LNCaP clone FGC (cell line): ENCODE measurements around the gene CYBB.

Source experiments
- DNase-seq: peaks from one replicate; pipeline ENCODE4 v3.0.0-alpha.2; 2011; ENCODE audit warnings: low read depth
- H3K4me3 ChIP-seq: 2 replicates; pipeline ENCODE4 v1.5.1; 2011; ENCODE audit warnings: mild to moderate bottlenecking, low read depth, low read length, control low read depth
- TF ChIP-seq, protein P1 (sequence below): IDR thresholded peaks from 2 replicates; pipeline ENCODE4 v1.5.1; 2012; ENCODE audit warnings: mild to moderate bottlenecking; ENCODE audit not compliant: control insufficient read depth, insufficient read depth; ENCODE audit errors: extremely low read depth

CYBB gene

DNA sequence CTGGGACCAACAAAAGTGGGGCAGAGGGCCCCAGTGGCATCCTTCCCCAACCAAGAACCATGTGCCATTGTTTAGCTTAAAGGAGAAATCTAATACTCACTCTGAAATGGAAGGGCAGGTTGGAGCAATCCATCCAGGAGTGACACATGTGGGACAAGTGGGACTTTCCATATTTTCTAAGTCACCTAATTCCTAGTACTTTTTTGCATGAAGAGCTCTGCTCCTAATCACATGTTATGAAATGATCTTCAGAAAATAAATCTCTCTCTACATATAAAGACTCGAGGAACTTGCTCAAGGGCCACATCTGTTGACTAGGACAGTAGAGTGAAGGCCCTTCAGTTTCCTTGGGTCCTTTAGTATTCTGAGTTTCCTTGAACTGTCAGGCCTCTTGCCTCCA lies 2.5 kb downstream of the CYBB start:
- DNase-seq, result no peak
- no peak overlapping the region for H3K4me3 ChIP-seq
- TF ChIP-seq, protein P1, sequence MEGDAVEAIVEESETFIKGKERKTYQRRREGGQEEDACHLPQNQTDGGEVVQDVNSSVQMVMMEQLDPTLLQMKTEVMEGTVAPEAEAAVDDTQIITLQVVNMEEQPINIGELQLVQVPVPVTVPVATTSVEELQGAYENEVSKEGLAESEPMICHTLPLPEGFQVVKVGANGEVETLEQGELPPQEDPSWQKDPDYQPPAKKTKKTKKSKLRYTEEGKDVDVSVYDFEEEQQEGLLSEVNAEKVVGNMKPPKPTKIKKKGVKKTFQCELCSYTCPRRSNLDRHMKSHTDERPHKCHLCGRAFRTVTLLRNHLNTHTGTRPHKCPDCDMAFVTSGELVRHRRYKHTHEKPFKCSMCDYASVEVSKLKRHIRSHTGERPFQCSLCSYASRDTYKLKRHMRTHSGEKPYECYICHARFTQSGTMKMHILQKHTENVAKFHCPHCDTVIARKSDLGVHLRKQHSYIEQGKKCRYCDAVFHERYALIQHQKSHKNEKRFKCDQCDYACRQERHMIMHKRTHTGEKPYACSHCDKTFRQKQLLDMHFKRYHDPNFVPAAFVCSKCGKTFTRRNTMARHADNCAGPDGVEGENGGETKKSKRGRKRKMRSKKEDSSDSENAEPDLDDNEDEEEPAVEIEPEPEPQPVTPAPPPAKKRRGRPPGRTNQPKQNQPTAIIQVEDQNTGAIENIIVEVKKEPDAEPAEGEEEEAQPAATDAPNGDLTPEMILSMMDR, result no peak

DNA sequence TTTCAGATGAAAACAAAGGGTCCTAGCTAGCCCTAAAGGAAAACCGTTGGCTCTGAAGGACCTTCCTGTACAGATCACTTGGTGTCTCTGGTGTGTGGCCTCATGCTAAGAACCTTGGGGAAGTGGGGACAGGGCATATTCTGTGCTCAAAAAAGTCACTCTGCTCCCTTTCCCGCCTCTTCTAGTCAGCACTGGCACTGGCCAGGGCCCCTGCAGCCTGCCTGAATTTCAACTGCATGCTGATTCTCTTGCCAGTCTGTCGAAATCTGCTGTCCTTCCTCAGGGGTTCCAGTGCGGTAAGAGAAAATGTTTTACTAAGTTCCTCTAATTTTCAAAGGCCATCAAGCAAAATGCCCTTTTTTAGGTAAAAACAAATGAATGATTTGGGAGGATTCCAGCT lies 3.4 kb downstream of the CYBB start:
- H3K4me3 ChIP-seq, result no peak overlapping the region
- no peak for DNase-seq
- TF ChIP-seq, protein P1, result no peak

DNA sequence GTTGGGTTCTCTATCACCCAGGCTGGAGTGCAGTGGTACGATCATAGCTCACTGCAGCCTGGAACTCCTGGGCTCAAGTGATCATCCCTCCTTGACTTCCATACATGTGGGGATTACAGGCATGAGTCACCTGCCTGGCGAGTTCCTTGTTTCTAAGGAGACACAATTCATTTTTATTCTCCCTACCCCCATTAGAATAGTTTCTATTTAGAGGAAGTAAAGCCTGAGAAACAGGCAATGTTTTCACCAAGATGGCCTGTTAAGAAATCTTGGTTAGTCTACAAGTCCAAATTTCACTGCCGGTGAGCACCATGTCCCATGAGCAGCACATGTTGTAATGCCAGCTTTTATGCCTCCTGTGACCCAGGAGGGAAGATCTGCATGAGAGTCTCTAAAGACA lies 5.7 kb downstream of the CYBB start:
- TF ChIP-seq, protein P1, result no peak
- H3K4me3 ChIP-seq, result no peak overlapping the region
- DNase-seq, result no peak

DNA sequence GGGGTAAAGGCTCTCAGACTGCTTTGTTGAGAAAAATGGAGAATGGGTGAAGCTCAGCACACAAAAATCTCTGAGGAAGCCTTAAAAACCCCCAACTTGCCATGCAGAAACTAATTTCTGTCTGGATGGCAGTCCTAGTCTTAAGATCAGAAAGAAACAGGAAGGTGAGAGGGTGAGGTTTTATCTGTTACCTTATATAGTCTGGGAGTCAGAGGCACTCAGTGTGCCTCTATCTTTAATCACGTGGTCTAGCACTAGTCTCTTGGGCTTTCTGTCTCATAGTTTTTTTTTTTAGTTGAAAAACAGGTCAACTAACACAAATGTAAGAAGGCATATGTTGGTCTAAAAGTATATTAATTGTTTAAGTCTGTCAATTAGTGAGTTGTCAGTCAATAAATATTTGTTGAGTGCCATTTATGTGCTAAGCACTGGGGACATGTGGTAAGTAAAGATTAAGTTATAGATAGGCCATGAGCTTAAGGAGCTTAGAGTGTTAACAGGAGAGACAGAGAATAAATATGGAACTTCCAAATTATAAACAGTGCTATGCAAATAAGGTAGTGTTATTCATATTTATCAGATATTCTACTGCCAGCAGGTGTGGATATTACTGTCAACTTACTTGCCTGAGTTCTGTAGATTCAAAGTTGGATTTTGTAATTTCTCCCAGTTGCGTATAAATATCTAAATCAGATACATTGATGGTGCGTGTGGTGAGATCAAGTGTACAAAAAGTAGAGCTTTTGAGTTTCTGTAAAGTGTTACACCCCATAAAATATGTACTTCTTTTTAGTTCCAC lies 7.0 kb downstream of the CYBB start:
- no peak for DNase-seq
- TF ChIP-seq, protein P1, result no peak
- no peak overlapping the region for H3K4me3 ChIP-seq

DNA sequence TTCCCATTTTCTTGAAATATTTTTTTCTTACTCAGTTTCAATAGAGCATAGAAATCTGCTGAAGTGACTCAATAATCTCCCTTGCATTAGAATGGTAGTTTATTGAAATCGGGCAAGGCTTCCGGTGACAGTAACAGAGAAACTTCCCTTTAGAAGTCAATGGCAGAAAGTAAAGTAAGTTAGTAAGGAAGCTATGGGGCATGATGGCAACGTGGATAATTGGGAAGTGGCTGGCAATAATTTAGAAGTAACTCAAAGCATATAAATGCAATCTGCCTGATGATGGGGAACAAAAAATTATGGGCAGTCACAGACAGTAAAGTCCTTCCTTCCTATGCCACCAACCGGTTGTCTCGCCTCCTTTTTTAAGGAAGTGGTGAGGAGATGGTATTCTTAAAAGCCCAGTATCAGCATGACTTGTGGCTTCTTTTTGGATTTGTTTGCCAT lies 7.6 kb downstream of the CYBB start:
- DNase-seq, result no peak
- no peak overlapping the region for H3K4me3 ChIP-seq

DNA sequence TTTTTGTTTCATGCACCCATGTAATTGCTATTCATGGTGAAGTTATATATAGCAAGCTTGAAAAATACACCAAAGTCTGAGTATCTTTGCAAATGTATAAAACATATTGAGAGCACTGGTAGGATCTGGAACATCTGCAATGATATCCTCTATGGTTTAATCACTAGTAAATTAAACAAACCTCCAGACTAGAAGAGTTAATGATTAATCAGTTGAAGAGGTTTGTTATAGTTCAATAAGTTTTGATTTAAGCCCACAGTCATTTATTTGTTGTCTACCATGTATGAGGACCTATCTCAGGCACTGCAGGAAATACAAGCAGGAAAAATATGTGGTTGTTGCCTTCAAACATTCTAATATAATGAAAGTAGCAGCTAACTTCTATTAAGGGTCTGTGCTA lies 16.5 kb downstream of the CYBB start:
- TF ChIP-seq, protein P1, result no peak
- no peak overlapping the region for H3K4me3 ChIP-seq
- no peak for DNase-seq

More for the DNA sequence above, 7.6 kb downstream of the CYBB start:
- TF ChIP-seq, protein P1, result no peak

DNA sequence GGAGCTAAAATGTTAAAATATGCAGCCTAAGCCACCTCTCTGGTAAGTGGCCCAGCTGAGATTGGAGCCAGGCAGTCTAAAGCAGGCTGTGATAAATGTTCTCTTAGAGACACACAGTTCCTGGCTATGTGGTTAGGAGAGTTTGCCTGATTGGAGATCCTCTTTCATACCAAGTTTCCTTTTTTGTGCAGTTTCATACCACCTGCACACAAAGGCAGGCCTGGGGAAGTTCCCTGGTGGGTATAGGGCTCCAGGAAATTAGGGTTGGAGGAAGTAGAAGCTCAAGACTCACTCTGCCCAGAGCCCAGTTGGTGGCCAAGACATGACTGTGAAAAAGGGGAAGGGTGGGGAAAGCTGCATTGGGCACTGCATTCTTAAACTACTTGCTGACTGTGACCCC lies 16.9 kb downstream of the CYBB start:
- TF ChIP-seq, protein P1, result no peak
- DNase-seq, result no peak
- no peak overlapping the region for H3K4me3 ChIP-seq
